ENCODE data around the gene SCAMP3.

The SCAMP3 gene

GRCh38 chr1:155285063-155285462 is 22.9 kb upstream of the SCAMP3 start:
- no peak for DNase-seq

GRCh38 chr1:155284476-155284875 is 22.3 kb upstream of the SCAMP3 start:
- no peak for DNase-seq

- no peak for DNase-seq
These were observed 20.4 kb upstream of the SCAMP3 start for GRCh38 chr1:155282488-155283091.

GRCh38 chr1:155279268-155279667 is 17.1 kb upstream of the SCAMP3 start:
- DNase-seq, result no peak

GRCh38 chr1:155278689-155279160 is 16.6 kb upstream of the SCAMP3 start:
- no peak for DNase-seq

- peak; percentile 77 for DNase-seq
These were observed 15.9 kb upstream of the SCAMP3 start for GRCh38 chr1:155277902-155278688.

GRCh38 chr1:155277070-155277901 is 15.1 kb upstream of the SCAMP3 start, which contains the start of gene HCN3:
Gene HCN3 (plus strand): TSS chr1:155277463. CDS start chr1:155277591, 128 bp downstream.
- peak; percentile 98 for DNase-seq

GRCh38 chr1:155273343-155274245 is 11.4 kb upstream of the SCAMP3 start, which contains the start of gene CLK2:
Gene CLK2 (minus strand): TSS chr1:155273504. CDS start chr1:155270977, 2,527 bp downstream.
- DNase-seq, result peak; percentile 97

- no peak for DNase-seq
These were observed 10.5 kb upstream of the SCAMP3 start for GRCh38 chr1:155272466-155273342.

- DNase-seq, result no peak
These were observed 7.2 kb upstream of the SCAMP3 start for GRCh38 chr1:155269381-155269780.

GRCh38 chr1:155268630-155269029 is 6.5 kb upstream of the SCAMP3 start:
- no peak for DNase-seq

- no peak for DNase-seq
These were observed 5.2 kb upstream of the SCAMP3 start for GRCh38 chr1:155267373-155267772.

- no peak for DNase-seq
These were observed 4.4 kb upstream of the SCAMP3 start for GRCh38 chr1:155266553-155266952.

- no peak for DNase-seq
These were observed 907 bp upstream of the SCAMP3 start for GRCh38 chr1:155263067-155263466.

GRCh38 chr1:155261493-155261851 is 688 bp downstream of the SCAMP3 start:
- no peak for DNase-seq

GRCh38 chr1:155260276-155260675 is 1.9 kb downstream of the SCAMP3 start:
- no peak for DNase-seq

GRCh38 chr1:155256058-155256852 is 5.9 kb downstream of the SCAMP3 start:
- DNase-seq, result no peak

GRCh38 chr1:155255243-155256007 is 6.7 kb downstream of the SCAMP3 start, which contains the start of gene ENTREP3:
Gene ENTREP3 (minus strand): TSS chr1:155255483. CDS start chr1:155254877, 606 bp downstream.
- peak; percentile 95 for DNase-seq

GRCh38 chr1:155254714-155255242 is 7.4 kb downstream of the SCAMP3 start:
- peak; percentile 41 for DNase-seq

Measured in femur (tissue), 1 donor.